HG02759 (cell line): ENCODE results near the gene CLASP1.
"Not testable (repeated sequence)": the region's sequence is repeated elsewhere in the genome, so short reads cannot be mapped to it uniquely, and the experiment has no call there.

Experiments used
- ATAC-seq: cut with Tn5 transposase; IDR thresholded peaks from one replicate; pipeline ENCODE4 v1.9.1; 2021; ENCODE audit warnings: mild to moderate bottlenecking, moderate library complexity; ENCODE audit not compliant: unreplicated experiment

CLASP1 gene

GRCh38 chr2:121649149-121649595 is at the start of gene CLASP1:
Gene CLASP1, minus strand, starts transcription at chr2:121649462. Its CDS starts 43,567 bp downstream, at chr2:121605895.
- ATAC-seq, result peak; percentile 40

GRCh38 chr2:121698318-121698930 is 49.2 kb upstream of the CLASP1 start:
- ATAC-seq, result no peak

- ATAC-seq, result no peak
These were observed 47.9 kb upstream of the CLASP1 start for GRCh38 chr2:121697108-121697631.

- ATAC-seq, result no peak
These were observed 47.2 kb upstream of the CLASP1 start for GRCh38 chr2:121696410-121696930.

- ATAC-seq, result no peak
These were observed 45.8 kb upstream of the CLASP1 start for GRCh38 chr2:121695171-121695451.

GRCh38 chr2:121694398-121695170 is 45.3 kb upstream of the CLASP1 start:
- ATAC-seq, result no peak

- not testable (repeated sequence) for ATAC-seq
These were observed 41.3 kb upstream of the CLASP1 start for GRCh38 chr2:121690572-121690971.

GRCh38 chr2:121690095-121690494 is 40.8 kb upstream of the CLASP1 start:
- ATAC-seq, result no peak

GRCh38 chr2:121689356-121689755 is 40.1 kb upstream of the CLASP1 start:
- ATAC-seq, result no peak

GRCh38 chr2:121688820-121689219 is 39.6 kb upstream of the CLASP1 start:
- ATAC-seq, result no peak

GRCh38 chr2:121686902-121687301 is 37.6 kb upstream of the CLASP1 start:
- ATAC-seq, result no peak

- ATAC-seq, result no peak
These were observed 37.0 kb upstream of the CLASP1 start for GRCh38 chr2:121686218-121686617.

- no peak for ATAC-seq
These were observed 33.4 kb upstream of the CLASP1 start for GRCh38 chr2:121682396-121683298.

- ATAC-seq, result no peak
These were observed 28.6 kb upstream of the CLASP1 start for GRCh38 chr2:121677855-121678254.

GRCh38 chr2:121671621-121672020 is 22.4 kb upstream of the CLASP1 start:
- ATAC-seq, result not testable (repeated sequence)

GRCh38 chr2:121670181-121670580 is 20.9 kb upstream of the CLASP1 start:
- no peak for ATAC-seq

- ATAC-seq, result no peak
These were observed 18.4 kb upstream of the CLASP1 start for GRCh38 chr2:121667618-121668017.

- ATAC-seq, result no peak
These were observed 16.8 kb upstream of the CLASP1 start for GRCh38 chr2:121666042-121666441.

GRCh38 chr2:121665504-121665903 is 16.2 kb upstream of the CLASP1 start:
- no peak for ATAC-seq

- no peak for ATAC-seq
These were observed 15.5 kb upstream of the CLASP1 start for GRCh38 chr2:121664713-121665112.

GRCh38 chr2:121664086-121664485 is 14.8 kb upstream of the CLASP1 start:
- no peak for ATAC-seq
